SK-N-SH treated with all-trans-retinoic acid at 6 μM for 48 hours (cell line): Measurements from ENCODE around the gene ATF5.

Experiments used
- ATAC-seq: fragments of 200-7000 bp; cut with Tn5 transposase; 3 replicates; pipeline ENCODE4 v1.9.1; 2020; ENCODE audit warnings: mild to moderate bottlenecking, moderate library complexity
- BACH2 ChIP-seq: fragments of 250-450 bp; sonication (Bioruptor Pico); IDR thresholded peaks from 2 replicates; pipeline ENCODE4 v1.9.0; 2021; ENCODE audit warnings: mild to moderate bottlenecking, borderline replicate concordance
- CSDC2 ChIP-seq: fragments of 250-450 bp; sonication (Bioruptor Pico); IDR thresholded peaks from 2 replicates; pipeline ENCODE4 v1.5.0; 2020; ENCODE audit warnings: mild to moderate bottlenecking, moderate library complexity
- ESRRG ChIP-seq: fragments of 250-450 bp; sonication (Bioruptor Pico); IDR thresholded peaks from 2 replicates; pipeline ENCODE4 v1.6.1; 2021; ENCODE audit warnings: mild to moderate bottlenecking
- GLIS3 ChIP-seq: fragments of 250-450 bp; sonication (Bioruptor Pico); IDR thresholded peaks from 2 replicates; pipeline ENCODE4 v1.5.0; 2020; ENCODE audit warnings: mild to moderate bottlenecking, moderate library complexity
- ISL1 ChIP-seq: fragments of 250-450 bp; sonication (Bioruptor Pico); IDR thresholded peaks from 2 replicates; pipeline ENCODE4 v2.1.2; 2022; ENCODE audit warnings: mild to moderate bottlenecking, moderate library complexity
- OSR1 ChIP-seq: fragments of 250-450 bp; sonication (Bioruptor Pico); IDR thresholded peaks from 2 replicates; pipeline ENCODE4 v1.8.0; 2022; ENCODE audit warnings: moderate library complexity, mild to moderate bottlenecking, inconsistent platforms
- PPARA ChIP-seq: fragments of 250-450 bp; sonication (Bioruptor Pico); IDR thresholded peaks from 2 replicates; pipeline ENCODE4 v1.5.0; 2020; ENCODE audit warnings: mild to moderate bottlenecking, borderline replicate concordance
- RARB ChIP-seq: fragments of 250-450 bp; sonication (Bioruptor Pico); IDR thresholded peaks from 2 replicates; pipeline ENCODE4 v1.8.0; 2021; ENCODE audit warnings: mild to moderate bottlenecking, moderate library complexity
- SNAI2 ChIP-seq: fragments of 250-450 bp; sonication (Bioruptor Pico); IDR thresholded peaks from 2 replicates; pipeline ENCODE4 v1.5.0; 2020; ENCODE audit warnings: mild to moderate bottlenecking, moderate library complexity
- TCF4 ChIP-seq: fragments of 250-450 bp; sonication (Bioruptor Pico); IDR thresholded peaks from 2 replicates; pipeline ENCODE4 v1.8.0; 2021; ENCODE audit warnings: mild to moderate bottlenecking, moderate library complexity, borderline replicate concordance
- TOX ChIP-seq: fragments of 250-450 bp; sonication (Bioruptor Pico); IDR thresholded peaks from 2 replicates; pipeline ENCODE4 v1.8.0; 2021; ENCODE audit warnings: mild to moderate bottlenecking, moderate library complexity, borderline replicate concordance
- ZC3H10 ChIP-seq: fragments of 250-450 bp; sonication (Bioruptor Pico); IDR thresholded peaks from 2 replicates; pipeline ENCODE4 v1.5.1; 2021; ENCODE audit warnings: mild to moderate bottlenecking, moderate library complexity
- ZFP3 ChIP-seq: fragments of 250-450 bp; sonication (Bioruptor Pico); IDR thresholded peaks from 2 replicates; pipeline ENCODE4 v1.5.0; 2020; ENCODE audit warnings: mild to moderate bottlenecking, moderate library complexity
- ZFP30 ChIP-seq: fragments of 450-650 bp; formaldehyde crosslinking; IDR thresholded peaks from 2 replicates; pipeline ENCODE4 v1.5.0; 2022; ENCODE audit warnings: mild to moderate bottlenecking, moderate library complexity
- ZNF565 ChIP-seq: fragments of 450-650 bp; formaldehyde crosslinking; conservative IDR thresholded peaks from 2 replicates; pipeline ENCODE4 v1.5.0; 2020; ENCODE audit warnings: low read depth, mild to moderate bottlenecking, moderate library complexity
- ZNF70 ChIP-seq: fragments of 450-650 bp; formaldehyde crosslinking; IDR thresholded peaks from 2 replicates; pipeline ENCODE4 v1.5.0; 2020; ENCODE audit warnings: mild to moderate bottlenecking, moderate library complexity
- ZNF8 ChIP-seq: fragments of 450-650 bp; formaldehyde crosslinking; IDR thresholded peaks from 2 replicates; pipeline ENCODE4 v1.5.0; 2020; ENCODE audit warnings: mild to moderate bottlenecking, moderate library complexity
- TF ChIP-seq, protein P1 (sequence below): fragments of 250-450 bp; sonication (Bioruptor Pico); IDR thresholded peaks from 2 replicates; pipeline ENCODE4 v1.5.0; 2020; ENCODE audit warnings: mild to moderate bottlenecking, moderate library complexity
- TF ChIP-seq, protein P2 (sequence below): fragments of 250-450 bp; sonication (Bioruptor Pico); IDR thresholded peaks from 2 replicates; pipeline ENCODE4 v1.8.0; 2020; ENCODE audit warnings: mild to moderate bottlenecking, moderate library complexity, borderline replicate concordance
- TF ChIP-seq, protein P3 (sequence below): fragments of 250-450 bp; sonication (Bioruptor Pico); IDR thresholded peaks from 2 replicates; pipeline ENCODE4 v1.5.1; 2021; ENCODE audit warnings: mild to moderate bottlenecking, moderate library complexity
- TF ChIP-seq, protein P4 (sequence below): fragments of 250-450 bp; sonication (Bioruptor Pico); IDR thresholded peaks from 2 replicates; pipeline ENCODE4 v1.5.1; 2020; ENCODE audit warnings: low read depth, mild to moderate bottlenecking, moderate library complexity

ATF5 gene

GRCh38 chr19:49881186-49881585, 47.8 kb upstream of the ATF5 start:
- no peak for ATAC-seq
- TF ChIP-seq ZFP30 (CRISPR knock-in tag): no peak
- TF ChIP-seq GLIS3 (CRISPR knock-in tag): no peak
- TF ChIP-seq ZNF8 (CRISPR knock-in tag): no peak
- TF ChIP-seq, protein P1, sequence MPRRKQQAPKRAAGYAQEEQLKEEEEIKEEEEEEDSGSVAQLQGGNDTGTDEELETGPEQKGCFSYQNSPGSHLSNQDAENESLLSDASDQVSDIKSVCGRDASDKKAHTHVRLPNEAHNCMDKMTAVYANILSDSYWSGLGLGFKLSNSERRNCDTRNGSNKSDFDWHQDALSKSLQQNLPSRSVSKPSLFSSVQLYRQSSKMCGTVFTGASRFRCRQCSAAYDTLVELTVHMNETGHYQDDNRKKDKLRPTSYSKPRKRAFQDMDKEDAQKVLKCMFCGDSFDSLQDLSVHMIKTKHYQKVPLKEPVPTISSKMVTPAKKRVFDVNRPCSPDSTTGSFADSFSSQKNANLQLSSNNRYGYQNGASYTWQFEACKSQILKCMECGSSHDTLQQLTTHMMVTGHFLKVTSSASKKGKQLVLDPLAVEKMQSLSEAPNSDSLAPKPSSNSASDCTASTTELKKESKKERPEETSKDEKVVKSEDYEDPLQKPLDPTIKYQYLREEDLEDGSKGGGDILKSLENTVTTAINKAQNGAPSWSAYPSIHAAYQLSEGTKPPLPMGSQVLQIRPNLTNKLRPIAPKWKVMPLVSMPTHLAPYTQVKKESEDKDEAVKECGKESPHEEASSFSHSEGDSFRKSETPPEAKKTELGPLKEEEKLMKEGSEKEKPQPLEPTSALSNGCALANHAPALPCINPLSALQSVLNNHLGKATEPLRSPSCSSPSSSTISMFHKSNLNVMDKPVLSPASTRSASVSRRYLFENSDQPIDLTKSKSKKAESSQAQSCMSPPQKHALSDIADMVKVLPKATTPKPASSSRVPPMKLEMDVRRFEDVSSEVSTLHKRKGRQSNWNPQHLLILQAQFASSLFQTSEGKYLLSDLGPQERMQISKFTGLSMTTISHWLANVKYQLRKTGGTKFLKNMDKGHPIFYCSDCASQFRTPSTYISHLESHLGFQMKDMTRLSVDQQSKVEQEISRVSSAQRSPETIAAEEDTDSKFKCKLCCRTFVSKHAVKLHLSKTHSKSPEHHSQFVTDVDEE (CRISPR knock-in tag): no peak
- TF ChIP-seq, protein P2, sequence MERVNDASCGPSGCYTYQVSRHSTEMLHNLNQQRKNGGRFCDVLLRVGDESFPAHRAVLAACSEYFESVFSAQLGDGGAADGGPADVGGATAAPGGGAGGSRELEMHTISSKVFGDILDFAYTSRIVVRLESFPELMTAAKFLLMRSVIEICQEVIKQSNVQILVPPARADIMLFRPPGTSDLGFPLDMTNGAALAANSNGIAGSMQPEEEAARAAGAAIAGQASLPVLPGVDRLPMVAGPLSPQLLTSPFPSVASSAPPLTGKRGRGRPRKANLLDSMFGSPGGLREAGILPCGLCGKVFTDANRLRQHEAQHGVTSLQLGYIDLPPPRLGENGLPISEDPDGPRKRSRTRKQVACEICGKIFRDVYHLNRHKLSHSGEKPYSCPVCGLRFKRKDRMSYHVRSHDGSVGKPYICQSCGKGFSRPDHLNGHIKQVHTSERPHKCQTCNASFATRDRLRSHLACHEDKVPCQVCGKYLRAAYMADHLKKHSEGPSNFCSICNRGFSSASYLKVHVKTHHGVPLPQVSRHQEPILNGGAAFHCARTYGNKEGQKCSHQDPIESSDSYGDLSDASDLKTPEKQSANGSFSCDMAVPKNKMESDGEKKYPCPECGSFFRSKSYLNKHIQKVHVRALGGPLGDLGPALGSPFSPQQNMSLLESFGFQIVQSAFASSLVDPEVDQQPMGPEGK (CRISPR knock-in tag): no peak
- TF ChIP-seq, protein P3, sequence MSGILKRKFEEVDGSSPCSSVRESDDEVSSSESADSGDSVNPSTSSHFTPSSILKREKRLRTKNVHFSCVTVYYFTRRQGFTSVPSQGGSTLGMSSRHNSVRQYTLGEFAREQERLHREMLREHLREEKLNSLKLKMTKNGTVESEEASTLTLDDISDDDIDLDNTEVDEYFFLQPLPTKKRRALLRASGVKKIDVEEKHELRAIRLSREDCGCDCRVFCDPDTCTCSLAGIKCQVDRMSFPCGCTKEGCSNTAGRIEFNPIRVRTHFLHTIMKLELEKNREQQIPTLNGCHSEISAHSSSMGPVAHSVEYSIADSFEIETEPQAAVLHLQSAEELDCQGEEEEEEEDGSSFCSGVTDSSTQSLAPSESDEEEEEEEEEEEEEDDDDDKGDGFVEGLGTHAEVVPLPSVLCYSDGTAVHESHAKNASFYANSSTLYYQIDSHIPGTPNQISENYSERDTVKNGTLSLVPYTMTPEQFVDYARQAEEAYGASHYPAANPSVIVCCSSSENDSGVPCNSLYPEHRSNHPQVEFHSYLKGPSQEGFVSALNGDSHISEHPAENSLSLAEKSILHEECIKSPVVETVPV: no peak
- TF ChIP-seq TOX (CRISPR knock-in tag): no peak
- TF ChIP-seq BACH2: no peak
- no peak for TF ChIP-seq ZC3H10
- no peak for TF ChIP-seq ZFP3 (CRISPR knock-in tag)
- no peak for TF ChIP-seq ISL1 (CRISPR knock-in tag)
- no peak for TF ChIP-seq ZNF70 (CRISPR knock-in tag)
- TF ChIP-seq SNAI2 (CRISPR knock-in tag): no peak
- TF ChIP-seq ZNF565 (CRISPR knock-in tag): no peak
- no peak for TF ChIP-seq RARB
- TF ChIP-seq, protein P4, sequence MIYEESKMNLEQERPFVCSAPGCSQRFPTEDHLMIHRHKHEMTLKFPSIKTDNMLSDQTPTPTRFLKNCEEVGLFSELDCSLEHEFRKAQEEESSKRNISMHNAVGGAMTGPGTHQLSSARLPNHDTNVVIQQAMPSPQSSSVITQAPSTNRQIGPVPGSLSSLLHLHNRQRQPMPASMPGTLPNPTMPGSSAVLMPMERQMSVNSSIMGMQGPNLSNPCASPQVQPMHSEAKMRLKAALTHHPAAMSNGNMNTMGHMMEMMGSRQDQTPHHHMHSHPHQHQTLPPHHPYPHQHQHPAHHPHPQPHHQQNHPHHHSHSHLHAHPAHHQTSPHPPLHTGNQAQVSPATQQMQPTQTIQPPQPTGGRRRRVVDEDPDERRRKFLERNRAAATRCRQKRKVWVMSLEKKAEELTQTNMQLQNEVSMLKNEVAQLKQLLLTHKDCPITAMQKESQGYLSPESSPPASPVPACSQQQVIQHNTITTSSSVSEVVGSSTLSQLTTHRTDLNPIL: no peak

DNA sequence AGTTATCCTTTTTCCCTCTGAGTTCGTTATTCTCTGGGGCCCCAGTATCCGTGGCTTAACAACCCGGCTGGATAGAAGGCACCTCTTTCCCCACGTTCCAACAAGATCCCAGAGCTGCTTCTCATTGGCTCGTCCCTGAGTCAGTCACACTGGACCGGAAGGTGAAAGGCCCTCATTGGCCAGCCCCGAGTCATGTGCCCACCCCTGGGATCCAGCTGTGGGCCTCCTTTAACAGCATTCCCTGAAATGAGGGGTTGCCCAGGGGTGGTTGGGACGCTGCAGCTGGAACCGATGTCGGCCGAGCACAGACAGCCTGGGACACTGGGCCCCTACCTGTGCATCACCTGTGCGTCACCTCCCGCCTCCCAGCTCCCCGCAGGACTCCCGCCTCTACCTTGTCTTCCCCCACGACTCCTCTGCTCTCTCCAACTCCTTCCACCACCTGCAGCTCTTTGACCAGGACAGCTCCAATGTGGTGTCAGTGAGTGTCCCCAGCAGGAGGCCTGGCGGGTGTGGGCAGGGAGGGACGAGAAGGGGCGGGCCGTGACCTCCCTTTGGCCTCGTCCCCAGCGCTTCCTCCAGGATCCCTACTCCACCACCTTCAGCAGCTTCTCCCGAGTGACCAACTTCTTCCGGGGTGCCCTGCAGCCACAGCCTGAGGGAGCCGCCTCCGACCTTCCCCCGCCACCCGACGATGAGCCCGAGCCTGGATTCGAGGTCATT, 47.2 kb upstream of the ATF5 start:
- TF ChIP-seq TCF4 (CRISPR knock-in tag) (no peak), PPARA (no peak), BACH2 (no peak), ESRRG (CRISPR knock-in tag) (no peak), RARB (no peak), ZNF8 (CRISPR knock-in tag) (no peak), OSR1 (CRISPR knock-in tag) (no peak), ZFP30 (CRISPR knock-in tag) (no peak), CSDC2 (CRISPR knock-in tag) (no peak), SNAI2 (CRISPR knock-in tag) (no peak)
- TF ChIP-seq, protein P3: no peak
- TF ChIP-seq, protein P1 (CRISPR knock-in tag): no peak
- TF ChIP-seq, all 23 proteins: peak for 0
- no peak for ATAC-seq
